MM.1S (cell line): ENCODE measurements around the gene TMEFF1.

Experiments used
- DNase-seq: peaks from one replicate; pipeline ENCODE4 v3.0.0-alpha.2; 2015
- H2AFZ ChIP-seq: fragments of 300-600 bp; sonication (generic); 2 replicates; pipeline ENCODE4 v1.6.0; 2016; ENCODE audit warnings: antibody characterized with exemption, low read length
- H3F3A ChIP-seq: fragments of 300-600 bp; sonication (generic); 2 replicates; pipeline ENCODE4 v1.6.1; 2016; ENCODE audit warnings: mild to moderate bottlenecking, antibody characterized with exemption, low read length, moderate library complexity, mixed read lengths; ENCODE audit not compliant: insufficient read depth
- H3K27ac ChIP-seq: fragments of 300-600 bp; sonication (generic); 2 replicates; pipeline ENCODE4 v1.5.1; 2016; ENCODE audit warnings: mild to moderate bottlenecking, low read length
- H3K27me3 ChIP-seq: fragments of 300-600 bp; sonication (generic); replicated peaks from 2 replicates; pipeline ENCODE4 v1.6.0; 2016; ENCODE audit warnings: low read length; ENCODE audit not compliant: insufficient read depth
- H3K36me3 ChIP-seq: fragments of 300-600 bp; sonication (generic); replicated peaks from 2 replicates; pipeline ENCODE4 v1.6.1; 2016; ENCODE audit warnings: mild to moderate bottlenecking, low read length, mixed read lengths; ENCODE audit not compliant: insufficient read depth
- H3K4me1 ChIP-seq: fragments of 300-600 bp; sonication (generic); 2 replicates; pipeline ENCODE4 v1.6.1; 2016; ENCODE audit warnings: low read length, mixed read lengths
- H3K4me2 ChIP-seq: fragments of 300-600 bp; sonication (generic); 2 replicates; pipeline ENCODE4 v1.6.0; 2016; ENCODE audit warnings: low read depth, low read length
- H3K4me3 ChIP-seq: fragments of 300-600 bp; sonication (generic); 2 replicates; pipeline ENCODE4 v1.5.1; 2016; ENCODE audit warnings: low read length, mixed read lengths
- H3K79me2 ChIP-seq: fragments of 300-600 bp; sonication (generic); 2 replicates; pipeline ENCODE4 v1.6.1; 2016; ENCODE audit warnings: mixed run types, low read length, mixed read lengths
- H3K9ac ChIP-seq: fragments of 300-600 bp; sonication (generic); 2 replicates; pipeline ENCODE4 v1.6.1; 2016; ENCODE audit warnings: low read length, mixed read lengths
- H3K9me2 ChIP-seq: fragments of 300-600 bp; sonication (generic); replicated peaks from 2 replicates; pipeline ENCODE4 v1.6.1; 2016; ENCODE audit warnings: mild to moderate bottlenecking, low read length, mixed read lengths; ENCODE audit not compliant: insufficient read depth
- H3K9me3 ChIP-seq: fragments of 300-600 bp; sonication (generic); replicated peaks from 2 replicates; pipeline ENCODE4 v1.6.1; 2016; ENCODE audit warnings: mild to moderate bottlenecking, low read length, mixed read lengths; ENCODE audit not compliant: insufficient read depth
- H4K20me1 ChIP-seq: fragments of 300-600 bp; sonication (generic); 2 replicates; pipeline ENCODE4 v1.6.1; 2016; ENCODE audit warnings: mild to moderate bottlenecking, low read length, moderate library complexity, mixed read lengths; ENCODE audit not compliant: insufficient read depth
- CTCF ChIP-seq: fragments of 300-600 bp; sonication (generic); IDR thresholded peaks from 2 replicates; pipeline ENCODE4 v1.5.1; 2016; ENCODE audit warnings: antibody characterized with exemption, low read length, mixed read lengths
- EZH2 ChIP-seq: fragments of 300-600 bp; sonication (generic); optimal IDR thresholded peaks from 2 replicates; pipeline ENCODE3; 2017; ENCODE audit warnings: low read depth, mild to moderate bottlenecking, antibody characterized with exemption, low read length, mixed read lengths
- EZH2phosphoT487 ChIP-seq: fragments of 300-600 bp; sonication (generic); IDR thresholded peaks from 2 replicates; pipeline ENCODE4 v1.6.1; 2018; ENCODE audit warnings: antibody characterized with exemption, low read length

Gene TMEFF1

DNA sequence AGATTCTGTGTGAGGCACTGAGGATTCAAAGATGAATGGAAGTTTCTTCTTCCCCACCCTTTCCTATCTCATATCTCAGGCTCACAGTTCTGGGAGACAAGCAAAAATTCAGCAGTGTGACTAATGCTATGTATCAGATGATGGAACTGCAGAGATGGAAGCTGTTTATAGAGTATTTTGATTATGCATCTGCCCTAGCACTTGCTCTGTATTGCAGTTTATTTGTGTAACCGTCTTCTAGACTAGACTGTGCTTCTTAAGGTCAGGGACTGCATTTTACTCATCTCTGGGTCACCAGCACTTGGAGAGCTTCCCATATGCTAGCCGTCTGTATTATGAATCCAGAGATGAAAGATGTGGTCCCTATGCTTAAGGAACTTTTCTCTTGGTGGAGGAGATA, 117.5 kb downstream of the TMEFF1 start:
- no peaks in the 10 kb centered on the region for H3K9me2 ChIP-seq
- no peaks in the 10 kb centered on the region for H3K36me3 ChIP-seq
- H4K20me1 ChIP-seq = no peaks in the 10 kb centered on the region
- H3K79me2 ChIP-seq = no peaks in the 10 kb centered on the region
- no peaks in the 10 kb centered on the region for H3K27me3 ChIP-seq
- H3K27ac ChIP-seq = no peak overlapping the region
- no peak for DNase-seq
- TF ChIP-seq EZH2phosphoT487 = no peak
- TF ChIP-seq EZH2 = no peak
- TF ChIP-seq CTCF = no peak
- no peak overlapping the region for H3K9ac ChIP-seq
- no peak overlapping the region for H2AFZ ChIP-seq
- 0 out of 2 replicates have a peak, but pooled peaks cover 3% of the 10 kb centered on the region for H3K4me1 ChIP-seq
- no peaks in the 10 kb centered on the region for H3K9me3 ChIP-seq
- no peak overlapping the region for H3K4me2 ChIP-seq
- no peak overlapping the region for H3K4me3 ChIP-seq
- H3F3A ChIP-seq = no peaks in the 10 kb centered on the region

DNA sequence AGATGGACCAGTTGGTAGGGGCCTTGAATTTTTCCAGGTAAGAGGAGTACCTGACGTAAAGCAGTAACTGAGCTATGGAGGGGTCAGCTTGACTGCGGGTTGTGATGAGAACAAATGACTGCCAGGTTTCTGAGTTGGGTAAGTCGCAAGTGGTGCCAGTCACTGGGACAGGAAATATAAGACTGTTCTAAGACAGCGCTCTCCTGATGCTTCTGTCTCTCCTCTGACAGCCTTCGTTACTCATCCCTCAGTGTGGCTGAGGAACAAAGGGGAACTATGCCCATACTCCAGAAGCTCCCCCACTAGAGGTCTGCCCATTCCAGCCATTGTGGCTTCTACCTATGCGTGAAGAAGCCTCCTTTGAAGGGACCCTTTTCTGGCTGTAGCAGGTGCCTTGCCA, 118.2 kb downstream of the TMEFF1 start:
- Histone ChIP-seq H2AFZ (no peak overlapping the region), H3K9me2 (no peaks in the 10 kb centered on the region), H3F3A (no peaks in the 10 kb centered on the region), H3K36me3 (no peaks in the 10 kb centered on the region), H3K9ac (no peak overlapping the region), H4K20me1 (no peaks in the 10 kb centered on the region), H3K79me2 (no peaks in the 10 kb centered on the region), H3K4me3 (no peak overlapping the region), H3K27me3 (no peaks in the 10 kb centered on the region), H3K9me3 (no peaks in the 10 kb centered on the region), H3K27ac (no peak overlapping the region), H3K4me2 (no peak overlapping the region), H3K4me1 (0 out of 2 replicates have a peak, but pooled peaks cover 4% of the 10 kb centered on the region)
- DNase-seq = no peak
- TF ChIP-seq EZH2 (no peak), EZH2phosphoT487 (no peak), CTCF (no peak)

- H3K27me3 ChIP-seq = no peaks in the 10 kb centered on the region
- H3K4me1 ChIP-seq = 0 out of 2 replicates have a peak, but pooled peaks cover 4% of the 10 kb centered on the region
- no peaks in the 10 kb centered on the region for H3K9me2 ChIP-seq
- H3K36me3 ChIP-seq = no peaks in the 10 kb centered on the region
- H3K4me2 ChIP-seq = no peak overlapping the region
- no peaks in the 10 kb centered on the region for H4K20me1 ChIP-seq
- H3K27ac ChIP-seq = no peak overlapping the region
- no peaks in the 10 kb centered on the region for H3K9me3 ChIP-seq
- no peaks in the 10 kb centered on the region for H3K79me2 ChIP-seq
- no peaks in the 10 kb centered on the region for H3F3A ChIP-seq
- no peak overlapping the region for H3K9ac ChIP-seq
- H2AFZ ChIP-seq = no peak overlapping the region
- TF ChIP-seq CTCF = no peak
- no peak for TF ChIP-seq EZH2phosphoT487
- no peak for TF ChIP-seq EZH2
- H3K4me3 ChIP-seq = no peak overlapping the region
- DNase-seq = no peak
Measured at GRCh38 chr9:100591639-100592412, 118.9 kb downstream of the TMEFF1 start.
